ENCODE results near the gene EFCAB5. TPM values are rescaled to one million over a fixed set of nuclear protein-coding genes. Genes with fewer than 3 reads are reported as not detected.
"Not testable (repeated sequence)": the region's sequence is repeated elsewhere in the genome, so short reads cannot be mapped to it uniquely, and the experiment has no call there.

EFCAB5 gene
- total and polyA plus RNA-seq, 10 of the 15 experiments (the other 5 are each of a cell fraction or from before 2014, with no cell fraction given) = 0.39 to 2.6 (median 1.0) TPM

GRCh38 chr17:29956225-29956624, 14.8 kb downstream of the EFCAB5 start:
- FAIRE-seq (no peak), DNase-seq (ENCODE audit: low read depth, low spot score) (no peak), ATAC-seq (no peak)
- Histone ChIP-seq H3K4me3 (no peak overlapping the region), H3K9ac (ENCODE audit: control insufficient read depth, insufficient read depth, low read length) (no peak overlapping the region), H3K79me2 (ENCODE audit: control insufficient read depth, insufficient read depth, low read length) (no peaks in the 10 kb centered on the region), H3K27me3 (replicated peaks in 1 of 2; ENCODE audit: control insufficient read depth in 2 of 2, insufficient read depth in 2 of 2, low read length in 1 of 2) (no peaks in the 10 kb centered on the region; a peak in 1 of 4 replicates), H2AFZ (ENCODE audit: control insufficient read depth, low read depth, low read length) (no peak overlapping the region), H3K27ac (ENCODE audit: control insufficient read depth, insufficient read depth) (no peak overlapping the region), H3K9me3 (replicated peaks; ENCODE audit: control insufficient read depth, insufficient read depth, low read length) (peaks cover 2% of the 10 kb centered on the region; the same call in 1 of the 3 replicates), H3K4me2 (ENCODE audit: control insufficient read depth, insufficient read depth) (no peak overlapping the region), H3K36me3 (ENCODE audit: control insufficient read depth in 2 of 2, insufficient read depth in 2 of 2, low read length in 1 of 2) (no peaks in the 10 kb centered on the region), H4K20me1 (ENCODE audit: control insufficient read depth, insufficient read depth) (no peaks in the 10 kb centered on the region), H3K4me1 (ENCODE audit: control insufficient read depth, insufficient read depth, low read length) (no peaks in the 10 kb centered on the region)
- SMC1A ChIA-PET (ENCODE audit: uncharacterized antibody, unreplicated experiment) = interaction anchor here (0.6 to 1.9 kb wide), 2 partner anchors 25 to 49 kb away, joined by 3 to 8 read pairs; partner anchors contain the start of gene SSH2
- BruUV-seq (replicated peaks) = no TSS peak
- RAD21 ChIA-PET (ENCODE audit: unreplicated experiment) = interaction anchor here (0.7 kb wide), 1 partner anchor 25 kb away, joined by 4 read pairs; no protein-coding TSS in a partner anchor
- in situ Hi-C loops (cut with MboI) (no loop called here), intact Hi-C loops (cut with micrococcal nuclease; ENCODE audit: unreplicated experiment) (no loop called here)
- TF ChIP-seq ZNF207 (IDR thresholded peaks at IDR 0.05; ENCODE audit: borderline replicate concordance) (no peak), MEF2A (IDR thresholded peaks at IDR 0.05; ENCODE audit: insufficient read depth, low read depth, low read length) (no peak)
- POLR2A ChIA-PET = no interaction called here
- CTCF ChIA-PET = interaction anchor here (0.7 to 0.8 kb wide), 2 partner anchors 9 to 87 kb away, joined by 3 read pairs; no protein-coding TSS in a partner anchor

- CTCF ChIA-PET = interaction anchor here (0.6 to 1.5 kb wide), 3 partner anchors 23 to 141 kb away, joined by 3 read pairs; no protein-coding TSS in a partner anchor
- BruUV-seq (replicated peaks) = not testable (repeated sequence)
Observed at GRCh38 chr17:29957488-29957887, 16.1 kb downstream of the EFCAB5 start.

More at GRCh38 chr17:29957488-29957887, 16.1 kb downstream of the EFCAB5 start:
- intact Hi-C loops (cut with micrococcal nuclease; ENCODE audit: unreplicated experiment); H3K4me1 ChIP-seq (ENCODE audit: control insufficient read depth, insufficient read depth, low read length); POLR2A ChIA-PET; H3K9ac ChIP-seq (ENCODE audit: control insufficient read depth, insufficient read depth, low read length); in situ Hi-C loops (cut with MboI); H2AFZ ChIP-seq (ENCODE audit: control insufficient read depth, low read depth, low read length); H3K9me3 ChIP-seq (replicated peaks; ENCODE audit: control insufficient read depth, insufficient read depth, low read length); ATAC-seq; H3K79me2 ChIP-seq (ENCODE audit: control insufficient read depth, insufficient read depth, low read length); RAD21 ChIA-PET (ENCODE audit: unreplicated experiment); H3K4me3 ChIP-seq; H3K27me3 ChIP-seq (replicated peaks in 1 of 2; ENCODE audit: control insufficient read depth in 2 of 2, insufficient read depth in 2 of 2, low read length in 1 of 2); FAIRE-seq; H3K27ac ChIP-seq (ENCODE audit: control insufficient read depth, insufficient read depth); H3K4me2 ChIP-seq (ENCODE audit: control insufficient read depth, insufficient read depth); H3K36me3 ChIP-seq (ENCODE audit: control insufficient read depth in 2 of 2, insufficient read depth in 2 of 2, low read length in 1 of 2); DNase-seq (ENCODE audit: low read depth, low spot score); H4K20me1 ChIP-seq (ENCODE audit: control insufficient read depth, insufficient read depth): not testable (repeated sequence)
- WGBS (ENCODE audit: insufficient coverage, insufficient replicate concordance, low lambda C conversion rate, missing lambda C conversion rate) = 94% methylated on average over 1 of the region's 1 CpG
- SMC1A ChIA-PET (ENCODE audit: uncharacterized antibody, unreplicated experiment) = interaction anchor here (1.6 kb wide), 1 partner anchor 15 kb away, joined by 3 read pairs; no protein-coding TSS in a partner anchor

Data from GM12878 (cell line).